MCF 10A (cell line): ENCODE data around the gene SIGLEC5. TPM values are rescaled to one million over a fixed set of nuclear protein-coding genes. Genes with fewer than 3 reads are reported as not detected.

Experiments used
- BruUV-seq: library from RNA; stranded (reverse); fragments of 400-500 nt; replicated peaks from 2 replicates; lab custom pipeline; 2021; lab: Mats Ljungman, UMichigan
- CTCF ChIA-PET: fragments of 300-600 bp; sonication (Branson Sonifier 250); formaldehyde crosslinking; extraction: SDS; loops from one replicate; lab custom pipeline; 2021; ENCODE audit warnings: antibody characterized with exemption, inconsistent platforms; lab: Yijun Ruan, JAX
- POLR2A ChIA-PET: fragments of 300-600, 350-650 bp; sonication (Branson Sonifier 250); formaldehyde crosslinking; extraction: SDS; loops from one replicate; lab custom pipeline; 2020; ENCODE audit warnings: antibody characterized with exemption, inconsistent platforms; lab: Yijun Ruan, JAX
- DNase-seq: peaks from one replicate; pipeline ENCODE4 v3.0.0-alpha.2; 2018; ENCODE audit not compliant: unreplicated experiment
- H3K27ac Mint-ChIP-seq: one replicate; pipeline ENCODE4 v1.8.0; 2022; ENCODE audit warnings: mild to moderate bottlenecking, low read depth, mixed read lengths; ENCODE audit not compliant: unreplicated experiment
- H3K27me3 Mint-ChIP-seq: one replicate; pipeline ENCODE4 v1.8.0; 2022; ENCODE audit warnings: mixed read lengths; ENCODE audit not compliant: insufficient read depth, unreplicated experiment
- H3K36me3 Mint-ChIP-seq: one replicate; pipeline ENCODE4 v1.8.0; 2022; ENCODE audit warnings: mild to moderate bottlenecking, moderate library complexity, mixed read lengths; ENCODE audit not compliant: insufficient read depth, unreplicated experiment
- H3K4me1 Mint-ChIP-seq: one replicate; pipeline ENCODE4 v1.8.0; 2022; ENCODE audit warnings: mixed read lengths; ENCODE audit not compliant: insufficient read depth, unreplicated experiment
- H3K4me3 Mint-ChIP-seq: one replicate; pipeline ENCODE4 v1.8.0; 2022; ENCODE audit warnings: mild to moderate bottlenecking, moderate library complexity, mixed read lengths; ENCODE audit not compliant: unreplicated experiment
- H3K9me3 Mint-ChIP-seq: one replicate; pipeline ENCODE4 v1.8.0; 2022; ENCODE audit warnings: mixed read lengths; ENCODE audit not compliant: unreplicated experiment
- intact Hi-C: fragments of 100-400 bp; cut with micrococcal nuclease; formaldehyde crosslinking; loops from 2 replicates; pipeline ENCODE4 v1.14.1; 2022
- total RNA-seq: library from RNA; stranded (reverse); gene quantifications from 2 replicates; pipeline ENCODE4 v1.2.3, GENCODE V29; 2022
- TF ChIP-seq, protein P1 (sequence below): fragments of 200-600 bp; IDR thresholded peaks from one replicate; pipeline ENCODE4 v1.8.0; 2022; ENCODE audit warnings: antibody characterized with exemption, mild to moderate bottlenecking; ENCODE audit not compliant: unreplicated experiment

The SIGLEC5 gene
- total RNA-seq, 1 experiment from 2014 or later, result not detected

DNA sequence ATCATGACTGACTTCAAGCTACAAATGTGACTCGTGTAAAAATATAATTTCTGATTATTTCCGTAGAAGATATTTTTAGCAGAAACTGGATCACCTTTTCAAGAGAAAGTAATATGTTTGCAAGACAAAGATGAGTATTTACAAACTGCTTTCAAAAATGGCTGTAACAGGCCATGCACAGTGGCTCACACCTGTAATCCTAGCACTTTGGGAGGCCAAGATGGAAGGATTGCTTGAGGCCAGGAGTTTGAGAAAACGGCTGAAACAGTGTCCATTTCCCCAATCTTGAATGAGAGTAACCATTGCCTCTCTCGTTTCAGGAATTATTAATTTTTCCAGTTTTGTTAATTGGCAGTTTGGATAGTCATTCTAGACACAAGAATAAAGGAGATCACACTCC lies 62.6 kb downstream of the SIGLEC5 start:
- peaks cover 9% of the 10 kb centered on the region for H3K4me1 Mint-ChIP-seq
- no peak for DNase-seq
- H3K9me3 Mint-ChIP-seq, result no peaks in the 10 kb centered on the region
- no peak overlapping the region for H3K4me3 Mint-ChIP-seq
- no peaks in the 10 kb centered on the region for H3K36me3 Mint-ChIP-seq
- TF ChIP-seq, protein P1, sequence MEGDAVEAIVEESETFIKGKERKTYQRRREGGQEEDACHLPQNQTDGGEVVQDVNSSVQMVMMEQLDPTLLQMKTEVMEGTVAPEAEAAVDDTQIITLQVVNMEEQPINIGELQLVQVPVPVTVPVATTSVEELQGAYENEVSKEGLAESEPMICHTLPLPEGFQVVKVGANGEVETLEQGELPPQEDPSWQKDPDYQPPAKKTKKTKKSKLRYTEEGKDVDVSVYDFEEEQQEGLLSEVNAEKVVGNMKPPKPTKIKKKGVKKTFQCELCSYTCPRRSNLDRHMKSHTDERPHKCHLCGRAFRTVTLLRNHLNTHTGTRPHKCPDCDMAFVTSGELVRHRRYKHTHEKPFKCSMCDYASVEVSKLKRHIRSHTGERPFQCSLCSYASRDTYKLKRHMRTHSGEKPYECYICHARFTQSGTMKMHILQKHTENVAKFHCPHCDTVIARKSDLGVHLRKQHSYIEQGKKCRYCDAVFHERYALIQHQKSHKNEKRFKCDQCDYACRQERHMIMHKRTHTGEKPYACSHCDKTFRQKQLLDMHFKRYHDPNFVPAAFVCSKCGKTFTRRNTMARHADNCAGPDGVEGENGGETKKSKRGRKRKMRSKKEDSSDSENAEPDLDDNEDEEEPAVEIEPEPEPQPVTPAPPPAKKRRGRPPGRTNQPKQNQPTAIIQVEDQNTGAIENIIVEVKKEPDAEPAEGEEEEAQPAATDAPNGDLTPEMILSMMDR, result no peak
- no peak overlapping the region for H3K27ac Mint-ChIP-seq
- H3K27me3 Mint-ChIP-seq, result peaks cover 13% of the 10 kb centered on the region
- no TSS peak for BruUV-seq
- ChIA-PET POLR2A (no interaction called here), CTCF (no interaction called here)
- intact Hi-C loops, result no loop called here

DNA sequence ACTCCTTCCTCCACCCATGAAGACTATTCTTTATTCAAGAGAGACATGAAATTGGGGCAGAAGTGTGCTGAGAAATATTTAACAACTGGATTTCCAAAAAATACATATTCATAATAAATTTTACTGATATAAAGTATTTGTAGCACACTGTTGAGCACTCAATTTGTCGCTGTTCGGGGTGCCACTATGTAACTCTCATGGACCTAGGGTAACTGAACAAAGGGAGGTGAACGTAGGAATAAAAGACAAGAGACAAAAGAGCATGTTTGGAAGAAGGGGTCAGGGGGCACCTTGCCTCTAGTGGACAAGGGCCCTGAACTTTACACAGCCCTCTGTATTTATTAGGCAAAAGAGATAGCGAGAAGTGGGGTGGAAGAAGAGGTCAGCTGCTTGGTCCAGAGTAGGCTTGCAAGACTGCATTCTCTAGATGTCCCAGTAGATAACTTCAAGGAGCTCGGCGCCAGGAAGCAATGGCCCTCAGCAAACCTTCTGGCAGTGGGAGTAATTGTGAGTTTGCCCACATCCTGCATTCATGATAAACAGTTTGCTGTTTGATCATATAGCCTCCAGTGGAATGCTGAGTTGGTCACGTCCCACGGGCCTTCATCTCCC lies 63.6 kb downstream of the SIGLEC5 start:
- H3K36me3 Mint-ChIP-seq, result no peaks in the 10 kb centered on the region
- TF ChIP-seq, protein P1, result no peak
- peaks cover 13% of the 10 kb centered on the region for H3K27me3 Mint-ChIP-seq
- POLR2A ChIA-PET, result no interaction called here
- BruUV-seq, result no TSS peak
- H3K27ac Mint-ChIP-seq, result no peak overlapping the region
- intact Hi-C loops, result no loop called here
- CTCF ChIA-PET, result no interaction called here
- H3K9me3 Mint-ChIP-seq, result no peaks in the 10 kb centered on the region
- no peak for DNase-seq
- H3K4me1 Mint-ChIP-seq, result no peaks in the 10 kb centered on the region
- no peak overlapping the region for H3K4me3 Mint-ChIP-seq

DNA sequence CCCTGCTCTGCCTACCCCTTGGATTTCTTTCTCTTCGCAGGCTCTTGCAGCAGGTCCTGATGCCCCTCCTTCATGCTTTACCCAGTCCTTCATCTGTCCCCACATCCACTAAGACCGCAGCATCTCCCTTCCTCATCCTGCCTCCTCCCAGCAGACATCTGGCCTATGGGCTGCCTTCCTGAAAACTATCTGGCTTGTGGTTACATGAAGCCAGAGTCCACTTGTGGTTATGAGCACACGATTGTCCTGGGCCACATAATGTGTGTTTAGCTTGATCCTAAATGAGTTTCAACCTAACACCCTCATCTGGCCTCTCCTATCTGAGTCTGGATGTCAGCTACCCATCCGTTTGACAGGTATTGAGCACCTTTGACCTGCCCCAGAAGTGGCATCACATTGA lies 64.6 kb downstream of the SIGLEC5 start:
- intact Hi-C loops, result no loop called here
- Mint-ChIP-seq H3K4me1 (no peaks in the 10 kb centered on the region), H3K36me3 (no peaks in the 10 kb centered on the region), H3K9me3 (no peaks in the 10 kb centered on the region), H3K27me3 (peaks cover 13% of the 10 kb centered on the region), H3K27ac (no peak overlapping the region), H3K4me3 (no peak overlapping the region)
- ChIA-PET POLR2A (no interaction called here), CTCF (interaction anchor here (0.8 kb wide), 2 partner anchors 92 to 167 kb away, joined by 3 to 4 read pairs; no protein-coding TSS in a partner anchor)
- TF ChIP-seq, protein P1, result no peak
- BruUV-seq, result no TSS peak
- no peak for DNase-seq

DNA sequence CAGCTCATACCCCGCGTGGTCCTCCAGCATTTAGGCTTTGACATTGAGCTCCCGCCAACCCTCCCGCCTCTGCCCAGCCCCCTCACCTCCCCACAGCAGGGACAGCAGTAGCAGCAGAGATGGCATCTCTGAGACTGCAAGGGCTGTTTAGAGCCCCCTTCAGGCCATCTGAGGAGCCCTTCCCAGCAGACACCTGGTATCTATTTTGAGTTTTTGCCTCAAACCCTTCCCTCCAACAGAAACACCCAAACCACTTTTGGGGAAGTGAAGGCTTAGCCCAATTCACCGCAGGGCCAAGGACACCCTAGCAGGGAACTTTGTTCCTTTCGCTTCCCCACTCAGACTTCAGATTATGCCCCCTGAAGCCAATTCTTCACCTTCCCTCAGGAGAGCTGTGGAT lies 65.4 kb downstream of the SIGLEC5 start:
- TF ChIP-seq, protein P1, result no peak
- H3K4me1 Mint-ChIP-seq, result no peaks in the 10 kb centered on the region
- no TSS peak for BruUV-seq
- no peak overlapping the region for H3K4me3 Mint-ChIP-seq
- DNase-seq, result no peak
- ChIA-PET POLR2A (no interaction called here), CTCF (interaction anchor here (0.8 kb wide), 2 partner anchors 92 to 167 kb away, joined by 3 to 4 read pairs; no protein-coding TSS in a partner anchor)
- no peaks in the 10 kb centered on the region for H3K9me3 Mint-ChIP-seq
- no peaks in the 10 kb centered on the region for H3K36me3 Mint-ChIP-seq
- H3K27me3 Mint-ChIP-seq, result peaks cover 13% of the 10 kb centered on the region
- no peak overlapping the region for H3K27ac Mint-ChIP-seq
- intact Hi-C loops, result no loop called here

Other genes starting within 250 kb of the SIGLEC5 start
- gene LIM2, start 242.4 kb downstream of the SIGLEC5 start, total RNA-seq, result not detected in 2 replicates
- not detected in 2 replicates for gene C19orf84, start 239.8 kb downstream of the SIGLEC5 start, total RNA-seq
- gene SIGLEC10, start 212.8 kb downstream of the SIGLEC5 start, total RNA-seq, result not detected in 2 replicates
- not detected in 2 replicates for gene SIGLEC8, start 171.9 kb downstream of the SIGLEC5 start, total RNA-seq
- not detected in 2 replicates for gene CEACAM18, start 151.9 kb downstream of the SIGLEC5 start, total RNA-seq
- gene SIGLEC12, start 128.6 kb downstream of the SIGLEC5 start, total RNA-seq, result not detected in 2 replicates
- gene SIGLEC6, start 98.7 kb downstream of the SIGLEC5 start, total RNA-seq, result not detected in 2 replicates
- gene ZNF175, start 59.1 kb downstream of the SIGLEC5 start, total RNA-seq, result 6.9 and 9.3 TPM in 2 replicates
- gene SIGLEC14, start 16.4 kb upstream of the SIGLEC5 start, total RNA-seq, result not detected in 2 replicates
- gene SPACA6, start 62.9 kb upstream of the SIGLEC5 start, total RNA-seq, result 13.1 and 18.1 TPM in 2 replicates
- 0.34 and 0.42 TPM in 2 replicates for gene HAS1, start 93.6 kb upstream of the SIGLEC5 start, total RNA-seq
- 6.2 and 8.6 TPM in 2 replicates for gene FPR1, start 121.5 kb upstream of the SIGLEC5 start, total RNA-seq
- gene FPR2, start 130.8 kb upstream of the SIGLEC5 start, total RNA-seq, result not detected in 2 replicates
- not detected in 2 replicates for gene FPR3, start 164.8 kb upstream of the SIGLEC5 start, total RNA-seq